GM19193 (cell line): ENCODE results near the gene TBC1D2B.

ENCODE experiments used
- POLR2A ChIP-seq: IDR thresholded peaks from 4 replicates; pipeline ENCODE4 v1.6.1; 2011; ENCODE audit not compliant: insufficient read depth, insufficient read length; ENCODE audit errors: extremely low read depth

TBC1D2B gene

DNA sequence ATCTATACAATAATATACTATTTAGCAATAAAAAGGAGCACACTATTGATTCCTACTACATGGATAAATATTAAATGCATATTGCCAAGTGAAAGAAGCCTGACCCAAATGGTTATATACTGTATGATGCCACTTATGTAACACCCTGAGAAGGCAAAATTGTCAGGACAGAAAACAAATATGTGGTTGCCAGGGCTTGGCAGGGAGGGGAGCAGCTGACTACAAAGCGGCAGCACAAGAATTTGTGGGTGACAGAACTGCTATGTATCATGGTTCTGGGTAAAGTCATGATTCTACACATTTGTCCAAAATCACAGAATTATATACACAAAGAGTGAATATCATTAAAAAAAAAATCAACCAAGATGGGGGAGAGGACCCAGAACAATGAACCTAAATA is 22.5 kb downstream of the TBC1D2B start:
- no peak for TF ChIP-seq POLR2A

- no peak for TF ChIP-seq POLR2A
Measured at GRCh38 chr15:78054518-78054917, 23.0 kb downstream of the TBC1D2B start.

GRCh38 chr15:78052545-78052944 is 25.0 kb downstream of the TBC1D2B start:
- no peak for TF ChIP-seq POLR2A

DNA sequence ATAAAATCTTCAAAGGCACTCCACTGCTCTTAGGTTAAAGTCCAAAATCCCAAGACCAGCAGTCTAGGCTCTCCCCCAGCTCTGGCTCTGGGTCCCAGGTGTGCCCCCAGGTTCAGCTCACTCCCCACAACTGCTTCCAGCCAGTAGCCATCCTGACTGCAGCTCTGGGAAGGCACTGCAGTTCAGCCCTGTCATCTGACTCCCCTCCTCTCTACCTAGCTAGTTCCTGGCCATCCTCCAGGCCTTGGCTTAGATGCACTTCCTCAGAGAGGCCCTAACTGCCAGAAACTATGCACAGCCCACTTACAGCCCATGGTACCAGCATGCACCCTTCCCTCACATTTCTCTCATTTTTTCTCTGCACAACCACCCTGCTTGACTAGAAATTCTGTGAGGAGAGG is 25.5 kb downstream of the TBC1D2B start:
- no peak for TF ChIP-seq POLR2A

- no peak for TF ChIP-seq POLR2A
Measured at GRCh38 chr15:78051596-78051995, 25.9 kb downstream of the TBC1D2B start.

GRCh38 chr15:78050826-78051225 is 26.7 kb downstream of the TBC1D2B start:
- no peak for TF ChIP-seq POLR2A

GRCh38 chr15:78050441-78050809 is 27.1 kb downstream of the TBC1D2B start:
- TF ChIP-seq POLR2A, result no peak

- peak; percentile 27 for TF ChIP-seq POLR2A
Measured at GRCh38 chr15:78049691-78050440, 27.6 kb downstream of the TBC1D2B start.

GRCh38 chr15:78048628-78048920 is 28.9 kb downstream of the TBC1D2B start:
- no peak for TF ChIP-seq POLR2A

DNA sequence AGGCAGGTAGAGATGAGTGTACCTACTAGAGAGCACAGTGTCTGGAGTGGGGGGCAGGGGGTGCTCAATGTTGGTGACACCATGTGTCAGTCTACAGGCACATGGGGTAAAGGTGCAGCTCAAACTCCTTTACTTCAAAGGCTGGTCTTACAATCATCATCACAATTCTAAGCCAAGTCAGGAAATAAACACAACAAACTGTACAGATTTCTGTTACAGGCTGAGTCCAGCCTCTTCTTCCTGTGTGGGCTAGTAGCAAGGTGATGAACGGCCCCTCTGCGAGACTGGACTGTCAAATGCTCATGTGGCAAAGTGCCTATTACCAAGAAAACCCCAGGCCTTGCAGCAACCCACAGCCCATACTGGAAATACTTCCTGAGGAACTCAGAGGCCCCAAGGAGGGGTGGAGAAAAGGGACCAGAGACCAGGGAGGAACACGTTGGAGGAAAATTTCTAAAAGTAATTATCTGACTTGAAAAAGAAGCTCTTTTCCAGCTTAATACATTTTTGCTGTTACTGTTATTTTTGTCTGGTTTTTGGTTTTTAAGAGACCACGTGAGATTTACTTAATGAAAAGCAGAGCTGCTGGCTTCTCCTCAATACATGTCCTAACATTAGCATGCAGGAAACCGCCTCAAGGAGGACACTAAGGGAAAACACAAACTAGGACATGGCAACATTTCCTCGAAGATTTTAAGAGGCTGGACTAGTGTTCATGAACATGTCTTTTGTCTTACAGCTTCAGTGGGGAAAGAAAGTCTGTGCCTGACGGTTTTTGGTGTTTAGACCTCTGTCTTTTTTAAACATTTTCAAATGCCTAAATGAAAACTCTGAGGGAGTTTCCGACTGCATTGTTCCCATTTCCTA is 29.5 kb downstream of the TBC1D2B start:
- TF ChIP-seq POLR2A, result no peak

DNA sequence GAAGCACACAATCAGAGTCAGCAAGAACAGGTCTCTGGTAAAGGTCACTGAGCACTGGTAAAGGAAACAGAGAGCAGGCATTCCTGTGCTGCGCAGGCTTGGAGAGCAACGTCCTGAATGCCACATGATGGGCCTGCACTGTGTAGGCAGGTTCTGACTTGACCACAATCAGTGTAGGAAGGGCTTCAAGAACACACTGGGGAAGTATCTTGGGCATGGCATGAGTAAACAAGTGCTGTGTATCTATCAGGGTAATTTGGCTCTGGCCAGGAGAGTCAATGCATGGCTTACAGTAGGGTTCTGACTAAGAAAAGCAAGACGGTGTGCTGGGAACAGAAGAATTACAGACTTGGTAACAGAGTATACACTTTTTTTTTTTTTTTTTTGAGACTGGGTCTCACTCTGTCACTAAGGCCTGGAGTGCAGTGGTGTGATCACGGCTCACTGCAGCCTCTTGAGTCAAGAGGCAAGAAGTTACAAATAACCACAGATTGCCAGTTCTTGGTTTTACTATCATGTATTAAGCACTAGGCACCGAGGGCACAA is 30.6 kb downstream of the TBC1D2B start:
- no peak for TF ChIP-seq POLR2A

GRCh38 chr15:78045189-78045588 is 32.3 kb downstream of the TBC1D2B start:
- TF ChIP-seq POLR2A, result no peak

GRCh38 chr15:78044407-78045155 is 32.9 kb downstream of the TBC1D2B start:
- TF ChIP-seq POLR2A, result no peak

DNA sequence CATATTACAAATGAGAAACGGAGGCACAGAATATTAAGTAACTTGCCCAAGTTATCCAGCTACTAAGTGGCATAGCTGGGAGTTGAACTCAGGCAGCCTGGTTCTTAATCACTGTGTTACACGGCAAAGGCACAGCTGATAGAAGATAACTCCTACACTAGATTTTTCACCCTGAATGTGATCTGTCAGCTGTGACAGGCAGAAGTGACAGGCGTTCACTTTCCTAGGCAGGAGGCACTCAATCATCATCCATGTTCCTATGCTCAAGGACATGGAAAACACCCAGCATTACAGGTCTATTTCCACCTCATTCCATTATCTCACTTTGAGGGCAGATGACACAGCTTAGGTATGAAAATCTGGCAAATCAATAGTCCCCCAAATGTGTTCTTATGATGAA is 35.6 kb downstream of the TBC1D2B start:
- TF ChIP-seq POLR2A, result no peak

GRCh38 chr15:78040653-78041244 is 36.8 kb downstream of the TBC1D2B start:
- no peak for TF ChIP-seq POLR2A

DNA sequence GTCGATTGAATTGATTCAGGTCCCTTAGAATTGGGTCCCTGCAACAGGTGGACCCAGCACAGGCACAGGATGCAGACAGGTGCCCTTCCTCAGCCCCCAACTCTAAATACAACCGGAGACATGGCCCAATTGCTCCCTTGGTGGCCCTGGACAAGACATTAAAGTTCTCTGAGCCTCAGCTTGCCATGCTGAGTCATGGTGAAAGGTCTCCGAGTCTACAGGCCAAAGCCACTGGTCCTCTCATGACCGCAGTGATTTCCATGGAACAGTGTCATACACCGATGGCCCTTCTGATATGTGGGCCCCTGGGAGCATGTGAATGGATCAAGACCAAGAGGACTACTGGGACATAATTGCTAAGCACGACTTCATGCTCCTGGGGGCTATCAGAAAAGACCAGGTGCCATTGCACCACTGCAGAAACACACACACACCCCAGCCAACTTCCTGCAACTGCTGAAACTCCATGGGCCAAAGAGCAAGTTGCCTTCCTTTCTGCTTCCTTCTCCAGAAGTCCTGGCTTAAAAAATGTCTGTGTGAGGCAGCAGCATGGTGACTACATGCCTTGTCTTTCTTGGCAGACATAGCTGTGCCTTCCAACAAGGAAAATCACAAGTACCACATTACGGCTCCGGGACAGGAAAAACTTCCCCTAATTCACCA is 38.8 kb downstream of the TBC1D2B start:
- no peak for TF ChIP-seq POLR2A
